ENCODE data around the gene FYN.

DNA sequence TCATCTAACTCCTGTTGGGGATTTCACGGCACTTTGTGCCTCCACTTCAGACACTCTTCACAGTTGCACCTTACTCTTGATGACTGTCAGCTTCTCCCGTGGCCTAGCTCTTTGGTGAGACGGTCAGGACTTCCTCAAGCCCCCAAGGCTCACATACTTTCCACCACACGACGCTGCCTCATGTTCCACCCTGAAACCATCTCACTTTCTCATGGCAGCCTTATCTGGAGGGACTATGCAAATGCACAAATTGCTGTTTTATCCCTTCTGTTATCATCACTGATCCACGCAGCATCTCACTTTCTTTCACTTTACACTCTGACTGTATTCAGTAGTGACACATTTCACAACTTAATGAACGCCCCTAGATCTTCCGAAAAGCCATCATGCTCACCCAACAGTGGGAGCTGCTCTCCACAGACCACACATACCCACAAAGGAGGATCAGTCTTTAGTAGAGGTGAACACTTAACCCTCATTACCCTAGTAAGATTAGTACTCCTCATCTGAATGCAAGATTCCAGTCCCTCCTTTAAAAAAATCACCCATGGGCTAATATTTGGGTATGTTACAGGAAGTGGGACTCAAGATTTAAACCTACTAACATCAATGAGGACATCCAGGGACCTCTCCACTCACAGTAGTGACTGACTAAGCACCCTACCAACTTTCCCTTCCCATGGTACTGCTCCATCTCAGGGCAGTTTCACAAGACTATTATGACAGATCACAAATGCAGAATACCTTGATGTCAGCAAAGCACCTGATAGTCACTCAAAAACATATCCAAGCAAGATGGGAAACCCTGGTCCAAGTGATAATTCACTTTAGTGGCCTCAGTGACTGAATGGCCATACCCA lies 35.4 kb downstream of the FYN start:
- TF ChIP-seq, protein P1, sequence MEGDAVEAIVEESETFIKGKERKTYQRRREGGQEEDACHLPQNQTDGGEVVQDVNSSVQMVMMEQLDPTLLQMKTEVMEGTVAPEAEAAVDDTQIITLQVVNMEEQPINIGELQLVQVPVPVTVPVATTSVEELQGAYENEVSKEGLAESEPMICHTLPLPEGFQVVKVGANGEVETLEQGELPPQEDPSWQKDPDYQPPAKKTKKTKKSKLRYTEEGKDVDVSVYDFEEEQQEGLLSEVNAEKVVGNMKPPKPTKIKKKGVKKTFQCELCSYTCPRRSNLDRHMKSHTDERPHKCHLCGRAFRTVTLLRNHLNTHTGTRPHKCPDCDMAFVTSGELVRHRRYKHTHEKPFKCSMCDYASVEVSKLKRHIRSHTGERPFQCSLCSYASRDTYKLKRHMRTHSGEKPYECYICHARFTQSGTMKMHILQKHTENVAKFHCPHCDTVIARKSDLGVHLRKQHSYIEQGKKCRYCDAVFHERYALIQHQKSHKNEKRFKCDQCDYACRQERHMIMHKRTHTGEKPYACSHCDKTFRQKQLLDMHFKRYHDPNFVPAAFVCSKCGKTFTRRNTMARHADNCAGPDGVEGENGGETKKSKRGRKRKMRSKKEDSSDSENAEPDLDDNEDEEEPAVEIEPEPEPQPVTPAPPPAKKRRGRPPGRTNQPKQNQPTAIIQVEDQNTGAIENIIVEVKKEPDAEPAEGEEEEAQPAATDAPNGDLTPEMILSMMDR (optimal IDR thresholded peaks at IDR 0.05 in 1 of 3, IDR thresholded peaks at IDR 0.05 in 1 of 3, conservative IDR thresholded peaks at IDR 0.05 in 1 of 3; ENCODE audit: extremely low read depth in 1 of 3, insufficient read depth in 2 of 3, low read length in 3 of 3) = no peak
- TF ChIP-seq EZH2 (IDR thresholded peaks at IDR 0.05; ENCODE audit: low read length) = no peak
